ENCODE data around the gene FANCC.

The FANCC gene

DNA sequence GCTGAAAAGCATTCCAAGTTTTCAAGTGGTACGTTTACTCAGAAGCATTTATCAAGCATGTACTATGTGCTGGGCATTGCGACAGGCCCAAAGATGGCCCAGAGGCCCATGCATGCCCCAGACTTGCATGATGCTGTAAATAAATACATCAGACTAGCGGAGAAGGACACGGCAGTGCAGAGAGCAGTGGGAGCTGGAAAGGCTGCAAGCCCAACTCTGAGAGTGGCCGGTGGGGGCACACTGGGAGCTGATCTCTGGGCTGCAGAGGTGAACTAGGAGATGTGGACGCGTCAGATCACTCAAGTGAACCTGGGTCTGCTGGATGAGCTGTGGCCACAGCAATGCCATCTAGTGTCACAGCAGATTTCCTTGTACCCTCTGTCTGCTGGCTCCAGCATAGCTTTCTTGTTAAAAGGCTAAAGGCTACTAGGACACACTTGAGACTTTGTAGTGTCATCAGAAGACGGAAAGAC is 246.9 kb downstream of the FANCC start:
- DNase-seq (no peak), ATAC-seq (no peak)

GRCh38 chr9:95067897-95068296 is 249.6 kb downstream of the FANCC start:
- ATAC-seq (no peak), DNase-seq (no peak)

DNA sequence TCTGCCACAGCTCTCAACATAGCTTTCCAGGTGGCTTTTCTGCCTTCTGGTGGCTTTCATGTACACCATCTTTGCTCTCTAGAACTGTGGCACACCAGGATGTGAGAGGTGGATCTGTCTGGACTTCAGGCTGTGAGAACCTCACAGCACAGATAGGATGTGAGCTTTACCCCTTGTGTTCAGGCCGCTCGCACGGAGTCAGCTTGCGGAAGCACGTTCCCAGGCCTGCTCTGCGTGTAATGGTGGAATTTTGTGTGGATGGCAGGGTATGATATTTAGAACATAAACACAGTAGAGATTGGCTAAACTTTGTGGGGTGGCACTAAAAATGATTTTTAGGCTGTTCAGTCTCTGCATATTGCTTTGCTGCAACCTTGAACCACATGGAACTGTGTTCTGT is 250.5 kb downstream of the FANCC start:
- no peak for ATAC-seq
- no peak for DNase-seq

DNA sequence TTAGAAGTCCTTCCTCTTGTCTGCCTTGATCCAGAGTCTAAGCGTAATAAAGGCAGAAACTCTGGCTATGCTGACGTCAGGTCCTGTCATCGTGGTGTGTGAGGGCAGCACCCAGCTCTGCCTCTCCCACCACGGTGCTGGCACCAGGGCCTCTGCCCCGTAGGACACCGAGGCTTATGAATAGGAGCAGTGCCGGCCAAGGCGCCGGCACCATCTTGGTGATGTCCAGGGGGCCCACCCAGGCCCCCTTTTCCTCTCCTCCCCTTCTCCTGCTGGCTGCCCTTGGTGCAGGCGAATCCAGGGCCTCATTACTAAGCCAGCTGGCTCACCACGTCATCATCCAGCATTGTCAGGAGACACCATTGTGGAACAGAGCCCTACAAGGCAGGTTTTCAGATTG is 252.3 kb downstream of the FANCC start:
- DNase-seq, result no peak
- ATAC-seq, result no peak

GRCh38 chr9:95063300-95063699 is 254.2 kb downstream of the FANCC start:
- no peak for DNase-seq
- no peak for ATAC-seq

DNA sequence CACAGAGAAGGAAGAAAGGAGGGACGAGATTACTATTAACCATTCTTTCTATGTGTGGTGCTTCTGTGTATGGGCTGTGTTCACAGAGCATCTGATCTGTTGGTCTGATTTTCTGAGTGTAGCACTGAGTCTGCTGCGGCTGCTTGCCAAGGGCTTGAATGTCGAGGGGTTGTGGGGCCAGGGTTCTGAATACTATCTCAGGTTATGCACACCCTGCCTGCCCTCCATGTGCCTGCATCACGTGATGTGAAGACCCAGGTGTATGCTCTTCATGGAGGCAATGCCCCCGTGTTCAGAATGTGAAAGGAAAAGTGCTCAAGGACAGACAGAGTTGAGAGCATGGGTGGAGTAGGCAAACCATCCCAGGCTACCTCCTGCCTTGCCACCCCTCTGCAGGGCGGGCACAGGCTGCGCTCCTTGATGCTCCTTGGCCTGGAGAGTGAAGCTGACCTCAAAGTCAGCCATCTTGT is 254.9 kb downstream of the FANCC start:
- DNase-seq (no peak), ATAC-seq (no peak)

DNA sequence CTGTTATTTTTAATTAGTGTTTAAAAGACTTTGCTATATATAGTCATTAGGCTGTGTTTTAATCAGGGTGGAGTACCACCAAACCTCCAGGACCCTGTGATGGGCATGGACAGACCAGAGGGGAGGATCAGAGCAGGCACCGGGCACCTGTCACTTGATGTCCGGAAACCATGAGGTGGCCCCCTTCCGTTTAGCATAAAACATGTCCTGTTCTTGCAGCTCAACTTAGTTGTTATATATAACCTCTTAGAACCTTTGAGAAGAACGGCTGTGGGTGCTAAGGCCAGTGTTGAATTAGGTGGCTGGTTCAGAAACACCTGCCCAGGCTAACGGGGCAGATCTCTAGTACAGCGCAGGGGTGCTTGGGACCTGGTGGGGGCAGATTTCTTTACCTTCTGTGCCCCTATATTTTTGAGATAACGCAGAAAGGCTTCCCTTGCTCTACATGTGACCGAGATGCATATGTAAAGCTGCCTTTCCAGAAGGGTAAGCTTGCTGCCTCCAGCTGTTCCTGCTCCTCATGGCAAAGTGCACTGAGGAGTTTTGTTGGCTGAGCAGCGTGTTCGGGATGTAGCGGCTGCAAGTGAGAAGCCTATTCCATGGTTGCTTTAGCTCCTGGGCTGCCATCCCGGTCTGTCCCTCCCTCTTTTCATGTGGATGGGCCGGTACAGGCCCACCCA is 255.5 kb downstream of the FANCC start:
- ATAC-seq, result no peak

DNA sequence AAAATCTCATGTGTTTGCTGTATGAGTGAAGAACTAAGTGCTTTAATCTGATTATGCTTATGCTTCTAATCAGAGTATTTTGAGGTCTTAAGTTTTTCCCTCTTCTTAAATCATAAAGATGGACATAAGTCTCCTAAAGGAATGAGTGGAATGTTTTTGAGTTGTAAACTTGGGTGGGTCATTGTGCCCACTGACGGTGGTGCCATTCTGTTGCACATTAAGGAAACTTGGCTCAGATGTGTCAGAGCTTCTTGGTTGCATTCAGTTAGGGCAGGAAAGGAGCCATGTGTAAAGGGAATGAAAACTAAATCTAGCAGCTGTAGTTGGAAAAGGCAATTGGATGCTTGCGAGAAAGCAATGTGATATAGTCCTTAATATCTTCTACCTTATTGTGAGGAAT is 256.6 kb downstream of the FANCC start:
- no peak for ATAC-seq
- no peak for DNase-seq

More for the DNA sequence above, 255.5 kb downstream of the FANCC start:
- no peak for DNase-seq

- ATAC-seq (no peak), DNase-seq (no peak)
These were observed 257.3 kb downstream of the FANCC start for GRCh38 chr9:95060234-95060633.

- DNase-seq (no peak), ATAC-seq (no peak)
These were observed 258.6 kb downstream of the FANCC start for GRCh38 chr9:95058795-95059386.

- ATAC-seq (no peak), DNase-seq (no peak)
These were observed 259.3 kb downstream of the FANCC start for GRCh38 chr9:95058121-95058785.

DNA sequence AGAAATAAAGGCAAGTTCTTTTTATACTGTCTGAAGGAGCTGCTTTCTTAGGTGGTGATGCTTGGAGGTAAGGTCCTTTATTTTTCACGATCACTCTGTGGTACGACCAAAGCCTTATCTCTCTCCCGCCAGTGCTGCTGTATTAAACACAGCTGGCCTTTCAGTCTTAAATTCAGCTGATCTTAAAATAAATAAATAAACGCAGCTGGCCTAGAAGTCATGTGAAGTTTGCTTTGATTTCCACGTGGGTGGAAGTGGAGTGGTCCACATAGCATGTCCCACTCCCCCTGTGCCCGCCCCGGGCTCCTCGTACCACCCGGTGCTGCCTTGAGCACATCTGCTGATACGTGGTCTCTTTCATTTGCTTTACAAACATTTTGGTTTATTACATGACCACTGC is 260.4 kb downstream of the FANCC start:
- no peak for ATAC-seq
- no peak for DNase-seq

DNA sequence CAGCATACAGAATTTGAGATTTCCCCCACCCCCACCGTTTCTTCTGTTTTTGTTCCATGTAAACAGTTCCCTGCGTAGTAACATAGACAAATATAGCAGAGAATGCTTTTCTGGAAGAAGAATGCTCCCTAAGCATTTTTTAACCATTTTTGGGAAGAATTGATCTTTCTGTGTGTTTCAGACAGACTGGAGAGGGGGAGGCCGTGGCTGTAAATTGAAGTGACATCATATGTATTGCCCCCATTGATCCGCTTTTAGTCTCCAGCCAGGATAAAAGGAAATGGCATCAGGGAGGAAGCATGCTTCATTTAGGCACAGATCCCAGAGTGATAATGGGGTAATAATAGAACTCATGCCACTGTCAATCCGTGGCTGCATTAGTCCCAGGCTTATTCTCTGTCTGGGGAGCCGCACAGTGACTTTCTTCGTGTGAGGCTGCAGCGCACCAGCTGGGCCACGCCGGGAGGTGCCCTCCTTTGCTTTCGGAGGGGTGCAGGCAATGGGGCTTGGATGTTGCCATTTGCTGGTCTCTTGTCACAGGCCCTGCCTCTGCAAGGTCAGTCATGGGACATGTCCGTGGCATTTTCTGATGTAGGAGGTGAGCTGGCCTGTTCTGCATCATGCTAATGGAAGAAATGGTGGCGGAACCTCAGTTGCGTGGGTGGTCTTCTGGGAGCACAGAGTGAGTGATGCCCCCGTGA is 261.5 kb downstream of the FANCC start:
- DNase-seq (no peak), ATAC-seq (no peak)

DNA sequence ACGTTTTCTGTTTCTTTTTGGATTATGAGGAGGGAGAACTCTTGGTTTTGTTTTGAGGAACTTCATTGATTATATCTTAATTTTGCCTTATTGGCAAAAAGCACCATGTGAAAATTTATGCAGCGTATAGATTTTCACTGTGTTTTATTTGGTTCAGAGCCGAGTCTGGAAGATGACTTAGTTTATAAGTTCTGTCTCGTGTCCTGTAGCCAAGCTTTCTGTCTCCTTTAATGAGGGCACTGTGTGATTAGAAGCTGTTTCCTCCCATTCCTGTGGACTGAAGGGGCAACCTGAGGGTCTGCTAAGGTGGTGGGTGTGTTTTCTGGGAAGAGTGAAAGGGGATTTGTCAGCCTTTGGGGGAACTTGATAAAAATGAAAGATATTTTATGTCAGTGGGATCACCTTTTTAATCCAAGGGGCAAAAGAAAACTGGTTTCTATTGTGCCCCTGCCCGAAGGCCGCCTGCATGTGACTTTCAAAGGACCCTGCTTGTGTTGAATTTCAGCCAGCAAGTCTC is 262.1 kb downstream of the FANCC start:
- ATAC-seq, result no peak
- no peak for DNase-seq

- DNase-seq (no peak), ATAC-seq (no peak)
These were observed 263.6 kb downstream of the FANCC start for GRCh38 chr9:95053611-95054570.

DNA sequence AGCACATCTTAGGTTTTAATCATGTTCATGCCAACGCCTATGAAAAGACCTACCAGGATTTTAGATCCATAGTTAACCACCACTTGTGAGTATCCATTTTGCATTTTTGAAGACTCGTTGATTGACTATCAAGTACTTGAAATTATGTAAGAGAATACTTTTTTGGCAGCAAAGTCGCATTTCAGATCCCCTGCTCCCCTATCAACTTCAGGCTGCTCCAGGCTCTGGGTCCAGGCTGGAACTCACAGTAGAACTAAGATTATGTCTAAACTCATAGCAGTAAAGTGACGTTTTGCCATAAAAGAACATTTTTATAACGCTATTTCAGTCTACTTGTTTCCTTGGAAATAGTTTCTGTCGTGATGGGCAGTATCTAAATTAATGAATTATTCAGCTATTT is 267.7 kb downstream of the FANCC start:
- DNase-seq, result no peak
- no peak for ATAC-seq
